IPS-NIHi7 (cell line): ENCODE data around the gene MAML2.

Source experiments
- DNase-seq: peaks from one replicate; pipeline ENCODE4 v3.0.0; 2012; ENCODE audit warnings: mixed read lengths; ENCODE audit errors: extremely low spot score

Gene MAML2

DNA sequence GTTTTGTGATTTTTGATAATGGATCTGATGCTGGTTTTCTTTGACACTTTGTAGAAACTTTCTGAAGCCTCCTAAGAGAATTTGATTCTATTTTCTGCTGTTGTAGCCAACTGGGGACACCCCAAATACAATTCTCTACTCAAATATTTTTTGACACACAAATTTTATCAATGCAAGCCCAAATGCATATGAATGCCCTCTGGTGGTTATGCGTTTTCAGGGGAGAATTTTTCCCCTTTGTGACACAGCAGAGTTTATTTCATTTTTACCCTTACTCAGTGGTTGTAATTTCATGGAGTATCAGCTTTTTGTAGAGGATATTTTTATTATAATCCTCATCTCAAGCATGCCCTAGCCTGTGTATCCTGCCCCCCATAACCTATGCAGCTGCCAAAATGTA, 374.4 kb downstream of the MAML2 start:
- DNase-seq: no peak

DNA sequence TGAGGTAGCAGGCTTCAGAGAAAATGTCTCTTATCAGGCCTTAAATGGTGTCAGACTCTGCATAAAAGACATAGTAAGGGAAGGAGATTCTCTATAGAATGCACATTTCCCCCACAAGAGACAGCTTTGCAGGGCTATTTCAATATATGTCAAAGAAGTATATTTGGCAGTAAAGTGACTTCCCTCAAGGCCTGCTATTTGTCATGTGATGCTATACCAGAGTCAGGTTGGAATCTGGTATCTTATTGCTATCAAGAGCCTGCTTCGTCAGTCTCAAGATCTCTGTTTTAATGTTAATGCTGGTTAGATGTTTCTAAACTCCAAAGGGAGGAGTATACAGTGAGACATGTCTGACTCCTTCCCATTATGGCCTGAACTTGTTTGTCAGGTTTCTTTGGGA, 378.7 kb downstream of the MAML2 start:
- no peak for DNase-seq

DNA sequence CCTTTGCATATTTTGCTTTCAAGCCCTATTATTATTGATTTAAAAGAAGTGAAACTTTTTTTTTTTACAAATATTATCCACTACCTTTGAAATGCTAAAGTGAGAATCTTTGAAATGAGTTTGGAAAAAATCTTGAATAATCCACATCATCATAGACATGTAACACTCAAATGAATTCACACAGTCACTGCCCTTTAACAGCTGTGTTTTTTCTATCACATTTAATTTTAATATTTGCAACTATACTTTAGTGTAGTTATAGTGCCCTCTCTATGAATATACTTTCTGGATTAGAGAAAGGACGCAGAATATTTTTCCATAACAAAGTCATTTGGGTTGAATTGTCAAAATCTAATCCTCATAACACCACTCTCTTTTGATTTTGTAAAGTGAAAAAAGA, 381.2 kb downstream of the MAML2 start:
- DNase-seq: no peak

DNA sequence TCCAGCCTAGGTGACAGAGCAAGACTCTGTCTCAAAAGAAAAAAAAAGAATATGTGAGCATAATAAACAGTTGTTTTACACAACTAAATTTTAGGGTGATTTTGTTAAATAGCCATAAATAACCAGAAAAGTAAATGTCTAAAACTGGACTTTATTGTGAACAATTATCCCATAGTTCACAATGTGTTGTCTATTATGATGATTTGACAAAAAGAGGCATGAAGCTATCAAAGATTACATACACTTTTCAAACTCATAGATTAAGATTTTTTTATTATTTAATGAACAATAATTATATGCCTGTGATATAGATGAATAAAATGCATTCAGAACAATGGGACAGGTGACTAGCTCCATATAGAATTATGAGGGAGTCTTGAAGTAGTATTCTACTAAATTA, 392.1 kb downstream of the MAML2 start:
- DNase-seq: no peak

DNA sequence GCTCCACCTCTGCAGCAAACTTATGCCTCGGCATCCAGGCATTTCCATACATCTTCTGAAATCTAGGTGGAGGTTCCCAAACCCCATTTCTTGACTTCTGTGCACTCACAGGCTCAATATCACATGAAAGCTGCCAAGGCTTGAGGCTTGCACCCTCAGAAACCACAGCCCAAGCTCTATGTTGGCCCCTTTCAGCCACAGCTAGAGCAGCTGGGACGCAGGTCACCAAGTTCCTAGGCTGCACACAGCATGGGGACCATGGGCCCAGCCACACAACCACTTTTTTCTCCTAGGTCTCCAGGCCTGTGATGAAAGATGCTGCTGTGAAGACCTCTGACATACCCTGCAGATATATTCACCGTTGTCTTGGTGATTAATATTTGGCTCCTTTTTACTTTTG, 394.4 kb downstream of the MAML2 start:
- DNase-seq: no peak

DNA sequence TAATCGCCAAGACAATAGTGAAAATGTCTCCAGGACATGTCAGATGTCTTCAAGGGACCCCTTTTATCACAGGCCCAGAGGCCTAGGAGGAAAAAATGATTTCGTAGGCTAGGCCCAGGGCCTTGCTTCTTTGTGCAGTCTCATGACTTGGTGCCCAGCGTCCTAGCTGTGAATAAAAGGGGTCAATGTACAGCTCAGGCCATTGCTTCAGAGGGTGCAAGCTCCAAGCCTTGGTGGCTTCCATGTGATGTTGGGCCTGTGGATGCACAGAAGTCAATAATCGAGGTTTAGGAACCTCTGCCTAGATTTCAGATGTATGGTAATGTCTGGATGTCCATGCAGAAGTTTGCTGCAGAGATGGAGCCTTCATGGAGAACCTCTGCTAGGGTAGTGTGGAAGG, 398.4 kb downstream of the MAML2 start:
- DNase-seq: no peak

DNA sequence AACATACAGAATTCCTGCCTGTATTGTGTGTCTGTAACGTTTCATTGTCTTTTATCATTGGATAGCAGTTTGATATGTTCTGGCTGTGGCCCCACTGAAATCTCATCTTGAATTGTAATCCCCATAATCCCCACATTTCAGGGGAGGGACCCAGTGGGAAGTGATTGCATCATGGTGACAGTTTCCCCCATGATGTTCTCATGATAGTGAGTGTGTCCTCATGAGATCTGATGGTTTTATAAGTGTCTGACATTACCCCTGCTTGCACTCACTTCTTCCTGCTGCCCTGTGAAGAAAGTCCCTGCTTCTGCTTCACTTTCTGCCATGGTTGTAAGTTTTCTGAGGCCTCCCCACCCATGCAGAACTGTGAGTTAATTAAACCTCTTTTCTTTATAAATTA, 399.4 kb downstream of the MAML2 start:
- DNase-seq: no peak

DNA sequence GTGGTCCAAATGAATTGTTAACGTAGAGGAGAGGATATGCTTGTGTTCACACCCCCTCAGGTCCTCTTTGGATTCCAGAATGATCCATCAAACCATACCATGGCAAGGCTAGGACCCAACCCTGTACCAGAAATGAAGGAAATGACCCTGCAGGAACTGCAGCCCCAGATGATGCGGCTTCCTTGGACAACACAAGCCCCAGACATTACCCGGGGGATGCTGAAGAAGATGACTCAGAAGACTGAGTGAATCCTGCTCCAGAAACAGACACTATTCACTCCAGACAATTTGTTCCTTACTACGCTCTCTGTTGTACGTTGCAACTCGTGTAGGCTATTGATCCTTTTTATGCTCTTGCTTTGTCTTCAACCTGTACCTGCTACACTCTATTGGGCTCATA, 403.9 kb downstream of the MAML2 start:
- DNase-seq: no peak

DNA sequence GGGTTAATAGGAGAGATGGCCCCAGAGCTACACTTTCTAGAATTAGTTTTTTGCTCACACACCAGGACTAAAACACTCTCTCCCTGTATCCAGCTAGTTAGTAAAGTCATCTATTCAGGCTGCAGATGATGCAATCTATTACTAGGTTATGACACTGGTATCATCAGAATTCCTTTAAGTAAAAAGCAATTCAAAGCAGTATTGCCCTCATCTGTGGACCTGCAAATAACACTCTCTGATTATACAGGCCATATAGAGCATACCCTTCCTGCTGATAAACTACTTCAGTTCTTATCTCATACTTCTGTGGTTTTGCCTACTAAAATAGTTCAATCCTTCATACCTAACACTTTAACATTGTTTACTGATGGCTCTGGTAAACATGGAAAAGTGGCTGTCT, 405.6 kb downstream of the MAML2 start:
- DNase-seq: no peak

DNA sequence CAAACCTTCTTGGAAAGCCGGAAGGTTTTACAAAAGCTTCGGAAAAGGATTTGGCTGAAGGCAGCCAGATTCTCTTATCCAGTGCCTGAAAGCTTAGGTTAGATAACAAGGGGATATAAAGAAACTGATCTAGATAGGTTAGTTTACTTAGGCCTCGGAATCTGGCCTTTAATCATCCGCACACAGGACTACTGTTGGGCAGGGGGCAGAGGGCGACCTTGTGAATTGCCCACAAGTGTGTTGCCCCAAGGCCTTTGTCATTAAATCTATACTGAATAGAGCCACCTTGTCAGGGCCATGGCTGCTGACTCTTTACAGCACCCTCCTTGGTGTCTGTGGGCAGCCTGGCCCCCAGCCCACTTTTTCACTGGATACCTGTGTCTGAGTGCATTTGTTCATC, 409.4 kb downstream of the MAML2 start:
- DNase-seq: no peak

DNA sequence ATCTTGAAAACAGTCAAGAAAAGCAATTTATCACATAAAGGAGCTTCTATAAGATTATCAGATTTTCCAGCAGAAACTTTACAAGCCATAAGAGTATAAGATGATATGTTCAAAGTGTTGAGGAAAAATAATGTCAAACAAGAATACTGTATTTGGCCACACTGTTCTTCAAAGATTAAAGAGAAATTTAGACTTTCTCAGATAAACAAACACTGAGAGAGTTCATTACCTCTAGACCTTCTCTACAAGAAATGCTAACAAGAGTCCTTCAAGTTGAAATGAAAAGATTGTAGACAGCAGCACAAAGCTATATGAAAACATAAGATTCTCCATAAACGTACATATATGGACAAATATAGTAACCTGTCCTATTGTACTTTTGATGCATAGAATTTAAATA, 411.1 kb downstream of the MAML2 start:
- DNase-seq: no peak

DNA sequence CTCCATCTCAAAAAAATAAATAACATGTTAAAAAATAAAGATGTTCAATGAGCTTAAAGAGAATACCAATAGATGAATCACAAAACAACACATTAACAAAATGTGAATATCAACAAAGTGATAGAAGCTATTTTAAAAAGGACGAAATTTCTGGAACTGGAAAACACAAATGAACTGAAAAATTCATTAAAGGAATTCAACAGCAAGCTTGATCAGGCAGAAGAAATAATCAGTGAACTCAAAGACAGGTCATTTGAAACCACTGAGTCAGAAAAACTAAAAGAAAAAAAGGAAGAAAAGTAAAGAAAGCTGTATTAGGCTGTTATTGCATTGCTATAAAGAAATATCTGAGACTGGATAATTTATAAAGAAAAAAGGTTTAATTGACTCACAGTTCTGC, 412.0 kb downstream of the MAML2 start:
- no peak for DNase-seq

DNA sequence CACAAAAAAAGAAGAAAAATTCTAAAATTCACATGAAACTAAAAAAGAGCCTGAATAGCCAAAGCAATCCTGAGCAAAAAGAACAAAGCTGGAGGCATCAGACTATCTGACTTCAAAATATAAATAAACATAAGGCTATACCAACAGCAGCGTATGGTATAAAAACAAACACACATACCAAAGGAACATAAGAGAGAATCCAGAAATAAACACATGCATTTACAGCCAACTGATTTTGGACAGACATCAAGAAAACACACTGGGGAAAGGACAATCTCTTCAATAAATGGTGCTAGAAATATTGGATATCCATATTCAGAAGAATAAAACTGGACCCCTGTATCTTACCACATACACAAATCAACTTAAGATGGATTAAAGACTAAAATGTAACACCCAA, 416.3 kb downstream of the MAML2 start:
- no peak for DNase-seq
